ENCODE data around the gene NEK9.
"Not testable (repeated sequence)": the region's sequence is repeated elsewhere in the genome, so short reads cannot be mapped to it uniquely, and the experiment has no call there.

The NEK9 gene

GRCh38 chr14:75151851-75152250 lies 25.0 kb upstream of the NEK9 start:
- Histone ChIP-seq H3K36me3 (peaks cover 37% of the 10 kb centered on the region), H3K27me3 (ENCODE audit: insufficient read depth, low read depth, severe bottlenecking) (no peaks in the 10 kb centered on the region), H3K9me3 (ENCODE audit: severe bottlenecking) (no peaks in the 10 kb centered on the region), H3K27ac (no peak overlapping the region), H3K4me3 (ENCODE audit: low read depth, low read length) (no peak overlapping the region)
- TF ChIP-seq CTCF (IDR thresholded peaks at IDR 0.05; ENCODE audit: low read depth, low read length): no peak
- no peak for DNase-seq

DNA sequence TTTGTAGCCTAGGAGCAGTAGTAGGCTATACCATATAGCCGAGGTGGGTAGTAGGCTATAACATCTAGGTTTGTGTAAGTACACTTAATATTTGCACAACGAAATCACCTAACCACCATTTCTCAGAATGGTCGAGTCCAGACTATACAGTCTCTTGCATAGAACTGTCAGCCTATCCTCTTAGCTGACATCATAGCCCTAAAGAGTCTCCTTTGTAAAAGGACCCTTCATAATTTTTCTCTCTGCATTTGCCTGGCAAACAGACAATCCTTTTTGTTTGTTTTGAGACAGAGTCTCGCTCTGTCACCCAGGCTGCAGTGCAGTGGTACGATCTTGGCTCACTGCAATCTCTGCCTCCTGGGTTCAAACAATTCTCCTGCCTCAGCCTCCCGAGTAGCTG lies 23.8 kb upstream of the NEK9 start:
- not testable (repeated sequence) for H3K27ac ChIP-seq; DNase-seq; H3K4me3 ChIP-seq (ENCODE audit: low read depth, low read length); H3K27me3 ChIP-seq (ENCODE audit: insufficient read depth, low read depth, severe bottlenecking); H3K9me3 ChIP-seq (ENCODE audit: severe bottlenecking)
- H3K36me3 ChIP-seq: peaks cover 46% of the 10 kb centered on the region

DNA sequence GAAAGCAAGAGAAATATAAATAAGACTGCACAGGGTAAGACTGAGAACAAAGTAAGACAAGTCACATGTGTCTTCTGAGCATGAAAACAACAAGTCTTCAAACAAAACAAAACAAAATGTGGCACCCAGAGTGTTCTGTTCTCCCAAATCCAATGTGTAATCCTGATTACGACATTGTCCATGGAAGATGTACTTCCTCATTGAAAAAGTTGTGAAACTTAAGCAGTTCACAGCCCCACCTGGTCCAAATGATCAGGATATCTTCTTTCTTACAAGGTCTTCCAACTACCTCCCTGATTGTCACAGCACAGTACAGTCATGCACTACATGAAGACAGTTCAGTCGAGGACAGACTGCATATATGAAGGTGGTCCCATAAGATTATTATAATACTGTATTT lies 23.3 kb upstream of the NEK9 start:
- no peaks in the 10 kb centered on the region for H3K9me3 ChIP-seq (ENCODE audit: severe bottlenecking)
- peaks cover 46% of the 10 kb centered on the region for H3K36me3 ChIP-seq
- H3K27me3 ChIP-seq (ENCODE audit: insufficient read depth, low read depth, severe bottlenecking): no peaks in the 10 kb centered on the region
- DNase-seq: no peak
- H3K27ac ChIP-seq: no peak overlapping the region
- H3K4me3 ChIP-seq (ENCODE audit: low read depth, low read length): no peak overlapping the region
- TF ChIP-seq CTCF (IDR thresholded peaks at IDR 0.05; ENCODE audit: low read depth, low read length): no peak

DNA sequence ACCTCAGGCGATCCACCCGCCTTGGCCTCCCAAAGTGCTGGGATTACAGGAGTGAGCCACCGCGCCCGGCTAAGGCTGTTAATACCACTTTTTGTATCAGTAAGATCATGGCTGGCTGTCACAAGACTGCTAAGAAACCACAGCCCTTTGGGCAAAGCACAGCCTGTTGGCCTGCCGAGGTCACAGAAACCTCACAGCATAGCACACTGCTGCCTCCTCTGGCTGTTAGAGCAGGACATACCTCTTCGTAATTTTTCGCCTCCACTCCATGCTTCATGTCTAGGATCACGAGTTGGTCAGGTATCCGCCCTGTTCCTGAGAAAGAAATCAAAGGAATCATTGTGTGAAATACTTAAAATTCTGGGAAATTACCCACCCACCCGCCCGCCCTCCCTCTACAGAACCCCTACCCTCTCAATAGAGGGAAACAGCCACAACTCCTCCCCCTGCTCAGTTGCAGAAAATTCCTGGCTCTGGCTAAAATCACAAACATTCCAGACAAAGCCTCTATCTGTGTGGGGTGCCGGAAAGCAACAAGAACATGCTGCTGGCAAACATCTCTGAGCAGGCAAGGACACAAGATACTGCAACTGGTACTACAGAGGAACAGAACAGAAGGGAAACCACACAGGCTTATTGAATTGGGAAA lies 20.7 kb upstream of the NEK9 start:
- Histone ChIP-seq H3K27me3 (ENCODE audit: insufficient read depth, low read depth, severe bottlenecking) (no peaks in the 10 kb centered on the region), H3K9me3 (ENCODE audit: severe bottlenecking) (no peaks in the 10 kb centered on the region), H3K27ac (no peak overlapping the region), H3K36me3 (peaks cover 55% of the 10 kb centered on the region), H3K4me3 (ENCODE audit: low read depth, low read length) (no peak overlapping the region)
- peak; percentile 26; the same call in 1 of the 2 replicates for TF ChIP-seq CTCF (IDR thresholded peaks at IDR 0.05; ENCODE audit: low read depth, low read length)
- no peak for DNase-seq

- Histone ChIP-seq H3K27ac (no peak overlapping the region), H3K36me3 (peaks cover 36% of the 10 kb centered on the region)
Measured at GRCh38 chr14:75144944-75145343, 18.1 kb upstream of the NEK9 start.

More at GRCh38 chr14:75144944-75145343, 18.1 kb upstream of the NEK9 start:
- DNase-seq: no peak
- no peak for TF ChIP-seq CTCF (IDR thresholded peaks at IDR 0.05; ENCODE audit: low read depth, low read length)
- no peaks in the 10 kb centered on the region for H3K27me3 ChIP-seq (ENCODE audit: insufficient read depth, low read depth, severe bottlenecking)
- H3K9me3 ChIP-seq (ENCODE audit: severe bottlenecking): no peaks in the 10 kb centered on the region
- H3K4me3 ChIP-seq (ENCODE audit: low read depth, low read length): no peak overlapping the region
